B cell (primary cell): ENCODE data around the gene KDM7A. TPM values are rescaled to one million over a fixed set of nuclear protein-coding genes. Genes with fewer than 3 reads are reported as not detected.

Source experiments
- ATAC-seq: fragments of 200-7000 bp; cut with Tn5 transposase; one replicate; pipeline ENCODE4 v1.10.0; 2021; ENCODE audit warnings: low read depth, mild to moderate bottlenecking, moderate number of reproducible peaks, moderate library complexity
- CTCF ChIA-PET: fragments of 350-600 bp; sonication (Branson Sonifier 250); formaldehyde crosslinking; loops from one replicate; lab custom pipeline; 2021; ENCODE audit warnings: antibody characterized with exemption, inconsistent platforms; lab: Charles Lee
- POLR2A ChIA-PET: fragments of 350-600 bp; sonication (Branson Sonifier 250); formaldehyde crosslinking; loops from one replicate; lab custom pipeline; 2021; ENCODE audit warnings: antibody characterized with exemption; lab: Charles Lee
- DNase-seq: peaks from one replicate; pipeline ENCODE4 v3.0.0; 2013
- H2AFZ ChIP-seq: 2 replicates; pipeline ENCODE4 v1.6.1; 2012; ENCODE audit warnings: mild to moderate bottlenecking, low read depth, low read length; ENCODE audit not compliant: insufficient read depth, poor library complexity, severe bottlenecking
- H3K27ac ChIP-seq, 2 donors: 1 replicate in 1 of 2; 2 replicates in 1 of 2; pipeline ENCODE4 v1.5.1; 2012 to 2013; ENCODE audit warnings: low read length in 2 of 2, mild to moderate bottlenecking in 2 of 2, moderate library complexity in 1 of 2
- H3K27me3 ChIP-seq, 4 experiments: fragments of 200-600 bp in 1 of 4; sonication (generic) in 1 of 4; replicated peaks in 1 of 4; 1 replicate in 2 of 4; 2 replicates in 2 of 4; pipeline versions ENCODE4 v1.6.1 to v1.7.0; 2013 to 2016; ENCODE audit warnings: low read length in 3 of 4, mild to moderate bottlenecking in 2 of 4, mixed read lengths in 1 of 4, moderate library complexity in 1 of 4; ENCODE audit not compliant: insufficient read depth in 4 of 4, control insufficient read depth in 3 of 4; ENCODE audit errors: control extremely low read depth in 1 of 4
- H3K36me3 ChIP-seq, 2 experiments: replicated peaks in 1 of 2; 1 replicate in 1 of 2; 2 replicates in 1 of 2; pipeline versions ENCODE4 v1.6.1 to v1.7.1; 2013; ENCODE audit warnings: low read length in 1 of 2; ENCODE audit not compliant: insufficient read depth in 2 of 2, control insufficient read depth in 1 of 2; ENCODE audit errors: control extremely low read depth in 1 of 2, extremely low read depth in 1 of 2
- H3K4me1 ChIP-seq, 2 donors: fragments of 200-600 bp in 1 of 2; sonication (generic) in 1 of 2; 1 replicate in 1 of 2; 2 replicates in 1 of 2; pipeline versions ENCODE4 v1.5.1 to v1.6.1; 2013 to 2017; ENCODE audit warnings: low read length in 2 of 2; ENCODE audit not compliant: control insufficient read depth in 2 of 2, insufficient read depth in 2 of 2
- H3K4me2 ChIP-seq: replicated peaks from 2 replicates; pipeline ENCODE3; 2012; ENCODE audit warnings: mild to moderate bottlenecking, low read depth, low read length; ENCODE audit not compliant: poor library complexity, severe bottlenecking
- H3K4me3 ChIP-seq, 5 experiments: fragments of 200-600 bp in 1 of 5; sonication (generic) in 1 of 5; 1 replicate in 3 of 5; 2 replicates in 2 of 5; pipeline versions ENCODE4 v1.5.1 to v1.7.0; 2011 to 2016; ENCODE audit warnings: low read length in 4 of 5, mild to moderate bottlenecking in 4 of 5, low read depth in 2 of 5, control low read depth in 1 of 5, moderate library complexity in 1 of 5; ENCODE audit not compliant: insufficient read depth in 1 of 5; ENCODE audit errors: control extremely low read depth in 1 of 5, extremely low read depth in 1 of 5
- H3K79me2 ChIP-seq: fragments of 200-600 bp; sonication (generic); one replicate; pipeline ENCODE4 v1.6.0; 2016; ENCODE audit warnings: low read length; ENCODE audit not compliant: control insufficient read depth, insufficient read depth
- H3K9ac ChIP-seq: fragments of 200-600 bp; sonication (generic); 2 replicates; pipeline ENCODE4 v1.6.1; 2017; ENCODE audit warnings: mild to moderate bottlenecking, low read length, moderate library complexity
- H3K9me3 ChIP-seq, 3 donors: one replicate each; pipeline versions ENCODE4 v1.6.1 to v1.7.1; 2013; ENCODE audit warnings: low read length in 2 of 3; ENCODE audit not compliant: control insufficient read depth in 2 of 3, insufficient read depth in 1 of 3; ENCODE audit errors: control extremely low read depth in 1 of 3
- H4K20me1 ChIP-seq: 2 replicates; pipeline ENCODE4 v1.6.0; 2012; ENCODE audit warnings: mild to moderate bottlenecking, low read length; ENCODE audit not compliant: insufficient read depth, control insufficient read depth, poor library complexity, severe bottlenecking
- H3K27ac Mint-ChIP-seq: one replicate; pipeline ENCODE4 v1.8.0; 2021; ENCODE audit warnings: mixed read lengths
- H3K27me3 Mint-ChIP-seq: one replicate; pipeline ENCODE4 v1.8.0; 2021; ENCODE audit warnings: mixed read lengths
- H3K4me1 Mint-ChIP-seq: one replicate; pipeline ENCODE4 v1.8.0; 2021; ENCODE audit warnings: mixed read lengths
- H3K4me3 Mint-ChIP-seq: one replicate; pipeline ENCODE4 v1.8.0; 2021; ENCODE audit warnings: mixed read lengths
- H3K9me3 Mint-ChIP-seq: one replicate; pipeline ENCODE4 v1.8.0; 2022; ENCODE audit warnings: mixed read lengths; ENCODE audit not compliant: insufficient read depth
- CTCF ChIP-seq: fragments of 200-600 bp; IDR thresholded peaks from one replicate; pipeline ENCODE4 v1.8.0; 2022; ENCODE audit warnings: antibody characterized with exemption, mild to moderate bottlenecking
- EZH2 ChIP-seq: IDR thresholded peaks from 2 replicates; pipeline ENCODE4 v1.6.1; 2012; ENCODE audit warnings: borderline replicate concordance, low read depth, mild to moderate bottlenecking, moderate library complexity, low read length; ENCODE audit not compliant: insufficient read depth, poor library complexity, severe bottlenecking
- WGBS: methylation state at CpG from one replicate; pipeline ENCODE4 v1.1.5; 2013; ENCODE audit warnings: missing lambda C conversion rate; ENCODE audit not compliant: insufficient coverage; 5-methylcytosine and 5-hydroxymethylcytosine counted together
- intact Hi-C: fragments of 100-400 bp; cut with micrococcal nuclease; formaldehyde crosslinking; loops from one replicate; pipeline ENCODE4 v1.10.0; 2022
- polyA plus RNA-seq: library from polyadenylated mRNA; depleted of rRNA; stranded (reverse); fragments of >200 nt; gene quantifications from 2 replicates; pipeline ENCODE4 v1.2.3, GENCODE V29; 2012
- total RNA-seq, 2 donors: library from RNA; stranded (reverse); fragments of 120-200 nt in 1 of 2; gene quantifications; 1 replicate in 1 of 2; 2 replicates in 1 of 2; pipeline versions ENCODE4 v1.2.3 to v1.2.4, GENCODE V29; 2013 to 2022

Gene KDM7A
- total and polyA plus RNA-seq, 2 donors (not counting 1 experiment from before 2014, with no cell fraction given): 16.1 to 50.8 TPM

- Histone ChIP-seq H3K27ac (no peak overlapping the region), H3K9ac (no peak overlapping the region), H3K4me2 (peak overlapping the region; percentile 36), H4K20me1 (no peaks in the 10 kb centered on the region), H3K4me3 (no peak overlapping the region), H3K36me3 (no peaks in the 10 kb centered on the region), H2AFZ (no peak overlapping the region), H3K27me3 (no peaks in the 10 kb centered on the region), H3K79me2 (no peaks in the 10 kb centered on the region), H3K4me1 (peaks cover 67 to 90% of the 10 kb centered on the region in 2 donors), H3K9me3 (no peaks in the 10 kb centered on the region)
- ChIA-PET CTCF (interaction anchor here (0.6 to 0.9 kb wide), 3 partner anchors 9 to 14 kb away, joined by 3 to 4 read pairs (median 4); no protein-coding TSS in a partner anchor), POLR2A (interaction anchor here (0.7 to 1.9 kb wide), 2 partner anchors 17 to 49 kb away, joined by 4 to 7 read pairs; partner anchors contain the start of gene KDM7A)
- no peak overlapping the region for H3K4me3 Mint-ChIP-seq
- WGBS: 100% methylated on average over 2 of the region's 5 CpGs
- DNase-seq (no peak), ATAC-seq (no peak)
- H3K4me1 Mint-ChIP-seq: peaks cover 63% of the 10 kb centered on the region
- no peaks in the 10 kb centered on the region for H3K9me3 Mint-ChIP-seq
- TF ChIP-seq EZH2 (no peak), CTCF (no peak)
- H3K27ac Mint-ChIP-seq: peak overlapping the region; percentile 41
- intact Hi-C loops: no loop called here
- no peaks in the 10 kb centered on the region for H3K27me3 Mint-ChIP-seq
Observed at GRCh38 chr7:140225562-140226249, 48.9 kb upstream of the KDM7A start.
